Superior temporal gyrus (tissue), 1 donor: Measurements from ENCODE around the gene ST6GALNAC4.

Source experiments
- DNase-seq: peaks from one replicate; pipeline ENCODE4 v3.0.0-alpha.2; 2016; ENCODE audit errors: extremely low spot score

The ST6GALNAC4 gene

DNA sequence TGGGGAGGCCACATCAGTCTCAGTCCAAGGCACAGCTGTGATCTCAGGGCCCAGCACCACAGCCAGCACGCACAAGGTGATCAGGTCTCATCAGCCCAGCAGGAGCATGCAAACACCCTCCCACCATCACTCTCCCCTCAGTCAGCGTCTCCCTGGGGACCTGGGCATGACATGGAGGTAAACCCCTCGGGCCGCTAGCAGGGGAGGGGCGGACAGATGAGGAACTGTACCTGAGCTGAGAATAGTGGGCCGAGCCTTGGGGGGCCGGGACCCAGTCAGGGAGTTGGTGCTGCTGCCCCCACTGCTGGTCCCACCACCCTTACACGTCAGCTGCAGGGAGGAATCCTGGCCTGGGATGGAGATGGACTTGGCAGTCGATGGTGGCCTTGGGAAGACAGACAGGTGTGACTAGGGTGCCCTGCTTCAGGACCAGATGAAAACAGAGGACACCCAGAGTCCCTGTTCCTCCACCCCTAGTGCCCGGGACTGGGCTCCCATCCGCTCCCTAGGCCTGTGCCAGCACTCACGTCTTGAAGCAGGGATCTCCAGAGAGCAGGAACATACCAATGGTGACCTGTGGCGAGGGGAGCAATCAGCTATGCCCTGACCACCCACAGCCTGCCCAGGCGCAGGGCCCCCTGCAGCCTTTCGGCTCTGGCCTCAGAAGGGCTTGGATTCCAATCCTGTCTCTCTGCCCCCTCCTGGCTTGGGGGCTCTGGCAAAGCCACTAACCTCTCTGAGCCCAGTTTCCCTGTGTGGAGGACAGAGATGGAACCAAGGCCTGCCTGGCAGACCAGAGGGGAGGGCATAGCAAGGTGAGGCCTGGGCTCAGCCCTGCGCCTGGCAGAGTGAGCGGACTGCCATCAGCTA, 31.2 kb upstream of the ST6GALNAC4 start:
- DNase-seq, result no peak

GRCh38 chr9:127946728-127947127, 29.9 kb upstream of the ST6GALNAC4 start:
- DNase-seq, result no peak

- no peak for DNase-seq
Measured at GRCh38 chr9:127945942-127946341, 29.1 kb upstream of the ST6GALNAC4 start.

- no peak for DNase-seq
Measured at GRCh38 chr9:127945338-127945737, 28.5 kb upstream of the ST6GALNAC4 start.

DNA sequence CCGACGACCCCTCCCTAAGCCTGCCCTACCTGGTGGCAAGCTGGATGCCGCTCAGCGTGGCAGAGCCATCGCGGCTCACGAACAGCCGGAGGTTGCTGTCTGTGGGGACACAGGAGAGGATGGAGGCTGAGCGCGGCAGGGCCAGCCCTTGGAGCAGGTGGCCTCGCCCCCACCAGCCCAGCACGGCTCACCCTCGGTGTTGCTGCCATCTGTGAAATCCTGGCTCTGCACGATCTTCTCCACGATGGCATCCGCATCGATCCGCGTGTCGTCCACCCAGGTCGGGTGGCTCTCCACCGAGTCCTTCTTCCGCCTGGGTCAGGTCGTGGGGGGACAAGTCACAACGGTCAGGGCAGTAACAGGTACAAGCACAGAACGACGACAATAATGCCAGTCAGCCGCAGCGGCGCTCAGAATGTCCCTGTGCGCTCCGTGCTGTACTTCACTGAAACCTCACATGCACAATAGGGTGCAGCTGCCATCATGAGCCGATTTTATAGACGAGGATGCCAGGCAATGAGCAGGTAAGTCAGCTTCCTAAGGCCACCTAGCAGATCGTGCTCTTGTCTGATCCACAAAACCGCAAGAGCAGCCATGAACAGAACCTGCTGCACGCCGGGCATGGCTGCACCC, 27.9 kb upstream of the ST6GALNAC4 start:
- no peak for DNase-seq

GRCh38 chr9:127943731-127944144, 26.9 kb upstream of the ST6GALNAC4 start:
- peak; percentile 94 for DNase-seq

- DNase-seq, result no peak
Measured at GRCh38 chr9:127943011-127943662, 26.3 kb upstream of the ST6GALNAC4 start.

DNA sequence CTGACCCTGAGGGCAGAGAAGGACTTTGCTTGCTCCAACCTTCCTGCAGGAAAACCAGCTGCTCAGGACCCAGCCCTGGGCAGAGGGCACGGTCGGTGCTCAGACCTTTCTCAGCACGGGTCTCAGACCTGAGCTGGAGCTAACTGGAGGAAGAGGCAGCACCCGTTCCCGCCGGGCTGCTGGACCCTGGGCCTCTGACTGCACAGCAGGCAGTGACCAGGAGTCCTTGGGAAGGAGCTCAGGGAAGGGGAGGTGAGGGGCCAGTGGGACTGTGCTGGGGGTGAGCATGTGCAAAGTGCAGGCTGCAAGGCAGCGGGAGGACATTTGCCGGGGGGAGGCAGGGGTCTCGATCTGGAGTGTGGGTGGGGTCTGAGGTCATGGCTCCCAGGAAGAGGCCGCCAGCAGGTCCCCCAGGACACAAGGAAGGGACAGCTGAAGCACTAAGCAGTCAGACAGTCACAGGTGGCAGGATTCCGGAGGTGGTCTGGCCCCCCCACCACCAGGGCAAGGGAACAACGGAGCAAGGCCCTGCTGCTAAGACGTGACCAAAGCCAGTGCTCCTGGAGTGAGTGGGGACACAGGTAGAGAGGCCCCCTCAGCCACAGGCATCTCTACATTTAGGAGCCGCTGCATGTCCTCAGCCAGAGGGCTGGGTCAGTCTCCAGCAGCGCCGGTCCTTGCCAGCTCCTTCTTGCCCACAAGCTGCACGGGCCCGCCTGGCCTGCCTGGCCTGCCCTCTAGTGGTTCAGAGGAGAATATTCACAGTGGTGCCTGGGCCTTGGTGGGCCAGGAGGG, 25.6 kb upstream of the ST6GALNAC4 start:
- DNase-seq, result no peak

DNA sequence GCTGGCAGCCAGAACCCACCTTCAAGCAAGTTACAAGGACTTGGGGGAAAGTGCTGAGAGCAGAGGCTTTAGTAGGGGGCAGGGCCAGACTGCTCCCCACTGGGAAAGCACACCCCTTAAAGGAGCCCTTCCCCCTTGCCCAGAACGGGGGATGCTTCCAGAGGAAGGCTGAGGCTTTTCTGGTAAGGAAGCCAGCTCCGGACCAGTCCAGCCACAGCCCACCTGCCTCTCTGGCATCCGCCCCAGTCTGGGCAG, 25.0 kb upstream of the ST6GALNAC4 start:
- DNase-seq, result no peak

GRCh38 chr9:127941062-127941960, 24.5 kb upstream of the ST6GALNAC4 start:
- no peak for DNase-seq

GRCh38 chr9:127940593-127940992, 23.8 kb upstream of the ST6GALNAC4 start:
- no peak for DNase-seq

- no peak for DNase-seq
Measured at GRCh38 chr9:127938298-127938690, 21.5 kb upstream of the ST6GALNAC4 start.

DNA sequence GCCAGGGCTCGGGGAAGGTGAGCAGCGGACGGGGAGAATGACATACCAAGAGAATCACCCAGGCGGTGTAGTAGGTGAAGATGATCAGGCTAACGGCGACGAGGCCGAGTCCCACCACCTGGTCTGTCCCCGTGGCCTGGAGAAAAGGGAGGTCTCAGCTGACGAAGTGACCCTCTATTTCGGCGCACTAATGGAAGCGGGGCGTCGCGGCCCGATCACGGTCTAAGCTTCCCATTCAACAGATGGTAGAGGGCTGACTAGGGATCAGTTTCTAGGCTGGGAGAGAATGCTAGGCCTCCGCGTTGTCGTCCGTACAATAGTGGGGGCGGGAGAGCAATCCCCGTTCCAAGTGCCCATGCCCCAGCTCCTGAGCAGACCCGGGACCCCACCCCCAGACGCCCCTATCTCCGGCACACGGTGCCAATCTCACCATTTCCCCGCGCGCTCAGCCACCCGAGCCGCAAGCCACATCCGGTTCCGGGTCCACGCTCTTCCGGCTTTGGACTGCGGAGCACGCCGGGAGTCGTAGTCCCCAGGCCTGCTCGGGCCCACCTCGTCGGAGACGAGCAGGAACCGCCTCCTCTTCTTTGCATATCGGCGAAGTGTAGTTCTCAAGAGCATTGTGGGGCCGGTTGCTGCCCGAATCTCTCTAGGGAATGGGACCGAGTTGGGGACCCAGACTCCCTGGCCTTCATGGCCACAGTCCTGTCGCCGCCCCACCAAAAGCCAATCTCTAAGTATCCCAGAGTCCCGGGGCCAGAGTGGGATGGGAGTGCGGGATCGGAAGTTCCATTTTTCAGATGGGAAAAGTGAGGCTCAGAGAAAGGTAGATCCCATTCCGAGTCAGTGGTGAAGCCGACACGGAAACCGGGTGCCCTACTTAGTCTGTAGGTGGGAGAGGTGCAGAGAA, 20.8 kb upstream of the ST6GALNAC4 start, which contains the start of gene DPM2:
Gene DPM2 (minus strand): TSS at position 467 of the 910 bp plus-strand sequence. CDS start 34 bp downstream, at position 433.
- DNase-seq, result peak; percentile 90

DNA sequence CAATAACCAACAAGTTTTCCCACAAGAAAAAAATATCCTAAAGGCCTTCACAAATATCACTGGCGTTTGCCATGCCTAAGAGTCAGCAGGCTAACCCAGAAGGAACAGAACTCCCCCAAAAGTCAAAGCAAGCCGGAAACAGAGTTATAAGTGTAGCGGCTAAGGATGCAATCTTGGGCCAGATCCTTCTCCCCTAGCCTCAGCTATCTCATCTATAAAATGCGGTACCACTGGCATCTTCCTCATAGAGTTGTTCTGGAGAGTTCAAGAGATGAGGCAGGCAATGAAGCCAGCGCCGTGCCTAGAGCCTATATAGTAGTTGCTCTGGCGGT, 20.2 kb upstream of the ST6GALNAC4 start:
- no peak for DNase-seq

GRCh38 chr9:127936347-127936852, 19.6 kb upstream of the ST6GALNAC4 start:
- DNase-seq, result no peak

DNA sequence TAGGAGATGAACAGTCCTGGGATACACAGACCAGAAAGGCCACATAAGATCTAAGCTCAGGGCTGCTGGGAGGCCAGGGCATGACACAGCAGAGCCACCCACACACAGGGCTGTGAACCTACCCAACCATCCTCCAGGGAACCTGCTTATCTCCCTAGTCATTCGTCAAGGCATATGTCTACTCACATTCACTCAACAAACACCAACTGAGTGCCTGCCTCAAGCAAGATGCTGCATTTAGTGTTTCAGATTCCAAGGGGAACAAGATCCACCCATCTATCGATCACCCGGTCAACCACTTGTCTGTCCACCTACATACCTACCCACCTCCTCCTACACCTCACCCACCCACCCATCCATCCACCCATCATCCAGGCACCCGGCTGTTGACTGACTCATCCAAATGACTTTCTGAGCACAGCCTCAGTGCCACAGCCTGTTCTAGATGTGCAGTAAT, 19.0 kb upstream of the ST6GALNAC4 start:
- no peak for DNase-seq

DNA sequence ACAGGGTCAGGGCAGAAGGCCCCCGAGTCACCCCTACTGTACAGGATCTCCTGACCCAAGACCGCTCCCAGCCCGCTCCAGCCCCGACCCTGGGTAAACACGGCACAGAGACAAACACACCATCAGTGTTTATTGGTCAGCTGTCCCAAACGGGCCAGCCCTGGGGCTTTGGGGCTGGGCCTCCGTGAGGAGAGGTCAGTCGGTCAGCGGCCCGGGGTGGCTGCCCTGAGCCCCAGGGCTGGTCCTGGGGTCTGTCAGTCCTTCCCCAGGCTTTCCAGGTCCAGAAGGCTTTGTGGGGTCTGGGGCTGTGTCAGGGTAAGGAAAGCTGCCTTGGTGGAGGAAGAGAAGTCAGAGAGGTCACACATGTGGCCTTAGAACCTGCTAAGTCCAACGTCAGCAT, 18.1 kb upstream of the ST6GALNAC4 start:
- no peak for DNase-seq

DNA sequence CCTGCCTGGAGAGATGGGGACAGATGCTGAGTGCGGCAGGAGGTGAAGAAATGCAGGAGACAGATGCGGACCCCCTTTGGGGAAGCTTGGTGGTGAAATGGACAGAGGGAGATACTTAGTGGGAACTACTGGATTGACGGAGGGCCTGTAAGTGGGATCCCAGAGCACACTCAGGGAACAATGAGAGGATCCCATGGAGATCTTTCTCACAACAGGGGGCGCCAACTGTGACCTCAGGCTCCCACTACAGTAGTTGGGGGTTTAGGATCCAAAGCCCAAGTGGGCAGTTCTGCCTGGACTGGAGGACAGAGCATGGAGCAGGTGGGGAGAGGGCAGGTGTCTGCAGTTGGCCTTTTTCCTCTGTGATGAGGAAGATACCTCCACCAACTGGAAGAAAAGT, 17.4 kb upstream of the ST6GALNAC4 start:
- DNase-seq, result no peak

DNA sequence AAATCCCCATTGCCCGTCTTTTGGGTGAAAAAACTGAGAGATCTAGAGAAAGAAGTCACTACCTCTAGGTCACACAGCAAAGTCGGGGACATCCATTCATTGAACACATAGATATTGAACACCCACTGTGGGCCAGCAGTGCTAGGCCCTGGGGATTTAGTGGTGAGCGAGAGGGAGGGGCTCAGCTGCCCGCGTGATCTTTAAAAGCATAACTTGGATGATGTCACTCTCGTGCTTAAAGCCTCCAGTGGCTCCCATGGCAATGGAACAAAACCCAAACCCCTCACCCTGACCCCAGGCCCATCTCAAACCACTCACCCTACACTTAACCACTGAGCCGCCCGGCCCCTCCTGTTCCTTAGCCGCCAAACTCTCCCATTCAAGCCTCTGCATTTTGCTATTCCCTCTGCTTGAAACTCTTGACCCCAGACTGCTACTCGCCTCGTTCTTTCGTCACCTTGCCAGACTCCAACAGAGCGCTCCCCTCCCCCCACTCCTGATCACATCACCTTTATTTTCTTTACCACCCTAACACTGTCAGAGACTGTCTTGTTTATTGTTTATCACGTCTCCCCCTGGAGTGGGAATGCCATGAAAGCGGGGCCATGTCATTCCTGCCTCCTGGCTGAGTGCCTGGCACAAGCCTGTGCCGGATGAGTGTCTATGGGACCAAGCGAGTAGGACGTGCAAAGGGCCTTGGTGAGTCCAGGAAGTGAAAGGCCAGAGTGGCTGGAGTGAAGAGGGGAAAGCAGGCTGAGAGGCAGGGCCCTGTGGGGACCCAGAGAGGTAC, 14.4 kb upstream of the ST6GALNAC4 start:
- DNase-seq, result no peak
